GM12872 (cell line): ENCODE results near the gene SEMA5A.

Experiments used
- CTCF ChIP-seq: IDR thresholded peaks from 3 replicates; pipeline ENCODE4 v1.5.1; 2011; ENCODE audit warnings: low read depth, mild to moderate bottlenecking, low read length, moderate library complexity; ENCODE audit not compliant: insufficient read depth

Gene SEMA5A

GRCh38 chr5:9186069-9186468 is 359.8 kb downstream of the SEMA5A start:
- no peak for TF ChIP-seq CTCF

GRCh38 chr5:9183992-9184391 is 361.9 kb downstream of the SEMA5A start:
- no peak for TF ChIP-seq CTCF

GRCh38 chr5:9182899-9183695 is 362.8 kb downstream of the SEMA5A start:
- TF ChIP-seq CTCF = no peak

DNA sequence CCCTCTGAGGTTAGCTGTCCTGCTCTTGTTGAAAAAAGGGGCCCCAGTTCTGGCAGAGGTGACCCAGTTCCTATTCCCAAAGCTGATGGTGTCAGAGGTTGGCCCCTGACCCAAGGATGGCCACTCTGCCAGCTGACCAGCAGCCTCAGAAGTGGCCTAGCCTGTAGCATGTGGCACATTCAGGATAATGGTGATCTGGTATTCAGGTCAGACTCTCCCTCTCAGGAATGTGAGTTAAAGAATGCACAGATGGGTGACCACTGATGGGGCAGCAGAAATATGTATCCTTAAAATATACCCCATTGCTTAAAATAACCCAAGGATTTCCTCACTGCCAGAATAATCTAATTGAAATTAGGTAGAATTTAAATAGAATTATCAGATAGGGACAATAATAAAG is 369.2 kb downstream of the SEMA5A start:
- no peak for TF ChIP-seq CTCF

DNA sequence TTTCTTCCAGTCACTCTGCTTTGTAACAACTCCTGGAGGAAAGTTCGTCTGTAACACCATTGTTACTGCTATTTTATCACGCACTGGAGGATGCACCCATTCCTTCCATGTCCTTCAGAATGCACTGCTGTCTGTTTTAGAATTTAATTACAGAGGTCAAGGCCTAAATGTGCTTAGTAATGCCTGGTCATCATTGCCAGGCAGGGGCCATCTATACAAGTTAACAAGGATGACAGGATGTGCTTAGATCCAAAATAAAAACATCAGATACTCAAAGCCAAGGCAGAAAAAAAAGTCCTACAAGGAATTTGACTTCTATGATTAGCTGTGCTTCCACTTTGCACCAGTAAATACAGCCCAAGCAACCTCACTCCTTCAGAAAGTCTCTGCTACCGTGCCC is 371.4 kb downstream of the SEMA5A start:
- TF ChIP-seq CTCF = no peak

GRCh38 chr5:9173281-9174048 is 372.4 kb downstream of the SEMA5A start:
- no peak for TF ChIP-seq CTCF

- TF ChIP-seq CTCF = no peak
These were observed 375.8 kb downstream of the SEMA5A start for GRCh38 chr5:9170026-9170425.
